Occipital lobe (tissue), 2 donors: ENCODE data around the gene TPCN1. TPM values are rescaled to one million over a fixed set of nuclear protein-coding genes. Genes with fewer than 3 reads are reported as not detected.

Experiments used
- DNase-seq: peaks from one replicate; lab custom pipeline; 2025; lab: John Stamatoyannopoulos, UW
- total RNA-seq: library from RNA; depleted of rRNA; stranded (reverse); fragments of >200 nt; gene quantifications from one replicate; pipeline ENCODE4 v1.2.3, GENCODE V29; 2014

Gene TPCN1
- total RNA-seq, 1 donor from 2014 or later: 4.7 TPM

DNA sequence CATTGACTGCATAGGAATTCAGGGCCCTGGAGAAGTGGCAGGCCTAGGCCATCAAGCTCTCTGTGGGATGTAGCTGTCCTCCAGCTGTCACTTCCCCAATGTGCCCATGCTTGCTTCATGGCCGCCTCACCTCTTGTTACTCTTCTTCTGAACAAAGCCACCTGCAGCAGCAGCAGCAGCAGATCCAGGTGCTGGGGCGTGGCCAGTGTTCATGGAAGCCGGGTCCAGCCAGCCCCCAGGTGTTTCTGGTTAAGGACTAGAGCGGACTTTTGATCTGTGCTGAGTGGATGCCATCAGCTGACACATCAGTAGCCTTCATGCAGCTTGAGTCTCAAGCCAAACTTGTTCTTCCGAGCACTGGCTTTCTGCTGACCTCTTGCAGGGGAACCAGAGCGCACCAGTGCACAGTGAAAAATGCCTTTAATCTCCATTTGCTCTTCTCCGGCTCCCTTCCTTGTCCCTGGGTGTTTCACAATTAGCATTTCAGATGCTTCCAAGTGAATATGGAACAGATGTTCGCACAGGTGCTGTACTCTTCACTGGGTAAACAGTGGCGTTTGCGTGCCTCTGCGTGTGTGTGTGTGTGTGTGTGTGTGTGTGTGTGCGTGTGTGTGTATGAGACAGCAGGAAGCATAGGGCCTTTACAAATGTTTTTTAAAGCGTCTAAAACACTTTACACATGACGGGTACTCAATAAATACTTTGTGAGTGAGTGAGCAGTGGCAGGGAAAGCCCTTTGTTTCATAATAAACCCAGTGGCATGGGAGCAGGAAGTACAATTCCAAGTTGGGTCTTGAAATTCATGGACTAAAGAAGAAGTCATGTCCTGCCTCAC lies 20.1 kb downstream of the TPCN1 start:
- DNase-seq: no peak

DNA sequence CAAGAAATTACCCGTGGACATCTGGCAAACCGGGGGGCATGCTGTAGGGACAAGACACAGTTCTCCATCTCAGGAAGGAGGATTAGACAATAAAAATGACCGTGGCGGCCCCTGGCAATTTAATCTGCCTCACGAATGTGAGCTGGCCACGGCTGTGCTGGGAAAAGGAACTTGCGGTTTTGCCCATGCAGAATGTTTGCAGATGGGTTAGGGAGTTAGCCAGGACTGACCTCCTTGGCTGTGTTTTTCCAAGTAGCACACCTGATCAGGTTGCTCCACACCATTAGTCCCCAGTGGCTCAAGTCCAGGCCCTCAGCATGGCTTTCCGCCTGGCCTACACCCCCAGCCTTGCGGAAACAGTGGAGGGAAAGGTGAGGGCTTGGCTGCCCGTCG lies 20.8 kb downstream of the TPCN1 start:
- DNase-seq: no peak

DNA sequence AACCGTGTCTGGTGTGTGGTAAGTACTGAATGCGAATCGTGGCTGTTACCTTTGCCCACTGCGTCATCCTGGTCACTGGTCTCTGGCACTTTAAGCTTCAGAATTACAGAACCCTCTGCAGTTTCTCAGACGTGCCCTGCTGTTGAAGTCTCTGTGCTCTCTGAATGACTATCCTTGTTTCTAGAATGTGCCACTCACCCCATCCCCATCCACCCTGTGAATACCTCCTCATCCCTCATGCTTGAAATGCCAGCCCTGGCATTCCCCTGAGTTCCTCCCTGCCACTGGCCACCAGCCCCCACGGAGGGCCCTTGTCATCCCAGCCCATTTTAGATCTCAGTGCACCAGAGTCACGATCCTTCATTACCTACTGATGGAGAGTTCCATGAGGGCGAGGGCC lies 21.3 kb downstream of the TPCN1 start:
- DNase-seq: no peak

DNA sequence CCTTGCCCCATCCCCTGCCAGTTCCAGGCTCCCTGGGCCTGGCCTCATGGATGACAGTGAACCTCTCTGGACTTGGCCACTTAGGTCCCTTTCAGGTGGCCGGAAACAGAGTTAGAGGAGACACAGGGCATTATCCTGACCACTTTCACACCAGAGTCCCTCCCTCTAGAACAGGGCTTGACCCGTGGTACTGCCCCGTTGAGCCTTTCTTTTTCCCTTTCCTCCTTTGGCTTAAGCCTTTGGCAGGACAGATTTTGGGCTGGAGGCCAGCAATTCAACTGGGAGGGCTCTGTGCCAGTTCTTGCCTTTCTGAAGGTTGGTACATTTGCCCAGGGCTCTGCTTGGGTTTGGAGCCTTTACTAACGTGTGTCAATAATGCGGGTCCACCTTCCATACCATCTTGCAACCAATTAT lies 22.8 kb downstream of the TPCN1 start:
- DNase-seq: peak; percentile 38

DNA sequence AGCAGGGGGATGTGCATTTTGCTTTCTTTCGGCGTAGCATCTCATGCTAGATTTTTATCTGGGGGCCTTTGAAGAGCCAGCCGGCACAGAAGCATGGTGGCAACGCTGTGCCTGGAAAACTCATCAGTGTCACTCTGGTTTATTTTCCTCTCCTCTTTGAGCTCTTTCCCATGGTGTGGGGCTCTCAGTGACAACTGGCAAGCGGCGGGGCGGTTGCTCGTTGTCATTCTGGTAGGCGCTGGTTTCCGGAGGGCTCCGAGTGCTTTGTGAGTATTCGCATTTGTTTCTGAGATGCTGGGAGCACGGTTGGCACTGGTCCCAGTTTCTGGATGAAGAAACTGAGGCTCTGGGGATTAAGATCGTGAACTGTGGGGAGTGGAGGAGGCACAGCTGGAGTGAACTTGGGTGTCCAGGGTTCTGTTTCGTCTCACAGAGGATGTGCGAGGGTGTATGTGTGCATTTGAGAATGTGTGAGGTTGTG lies 23.3 kb downstream of the TPCN1 start:
- no peak for DNase-seq

DNA sequence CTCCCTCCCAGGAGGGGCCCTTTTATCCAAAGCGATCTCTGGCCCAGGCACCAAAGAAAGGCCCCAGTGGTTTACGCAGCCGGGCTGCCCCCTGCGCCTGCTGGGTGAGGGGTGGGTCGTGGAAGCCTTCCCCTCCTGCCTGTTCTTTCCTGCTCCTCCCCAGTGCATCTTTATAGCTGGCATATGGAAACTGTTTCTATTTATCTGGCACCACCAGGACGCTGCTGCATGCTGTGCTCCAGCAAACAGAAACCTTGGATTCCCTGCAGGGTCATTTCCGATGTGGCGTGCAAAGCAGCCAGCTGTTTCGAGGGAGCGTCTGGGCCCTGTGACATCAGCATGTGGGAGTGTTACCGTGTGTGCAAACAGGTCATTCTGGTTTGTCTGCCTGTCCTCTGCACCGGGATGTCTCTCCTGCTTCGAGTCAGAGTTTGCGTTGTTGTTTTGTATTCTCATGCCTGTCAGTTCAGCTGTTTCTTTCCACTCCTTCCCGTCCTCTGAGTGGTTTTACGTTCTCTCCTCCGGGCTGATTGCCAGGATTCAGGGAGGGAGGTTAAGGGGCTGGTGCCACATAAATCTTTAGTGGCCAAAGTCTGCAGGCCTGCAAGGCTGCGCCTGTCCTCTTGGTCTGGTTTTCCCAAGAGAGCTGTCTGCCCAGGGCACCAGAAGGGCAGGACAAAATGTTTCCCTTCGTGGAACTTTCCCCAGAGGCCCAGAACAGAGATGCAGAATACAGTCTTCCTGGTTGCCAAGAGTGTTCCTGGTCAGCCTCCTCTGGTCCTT lies 24.6 kb downstream of the TPCN1 start:
- DNase-seq: peak; percentile 51

DNA sequence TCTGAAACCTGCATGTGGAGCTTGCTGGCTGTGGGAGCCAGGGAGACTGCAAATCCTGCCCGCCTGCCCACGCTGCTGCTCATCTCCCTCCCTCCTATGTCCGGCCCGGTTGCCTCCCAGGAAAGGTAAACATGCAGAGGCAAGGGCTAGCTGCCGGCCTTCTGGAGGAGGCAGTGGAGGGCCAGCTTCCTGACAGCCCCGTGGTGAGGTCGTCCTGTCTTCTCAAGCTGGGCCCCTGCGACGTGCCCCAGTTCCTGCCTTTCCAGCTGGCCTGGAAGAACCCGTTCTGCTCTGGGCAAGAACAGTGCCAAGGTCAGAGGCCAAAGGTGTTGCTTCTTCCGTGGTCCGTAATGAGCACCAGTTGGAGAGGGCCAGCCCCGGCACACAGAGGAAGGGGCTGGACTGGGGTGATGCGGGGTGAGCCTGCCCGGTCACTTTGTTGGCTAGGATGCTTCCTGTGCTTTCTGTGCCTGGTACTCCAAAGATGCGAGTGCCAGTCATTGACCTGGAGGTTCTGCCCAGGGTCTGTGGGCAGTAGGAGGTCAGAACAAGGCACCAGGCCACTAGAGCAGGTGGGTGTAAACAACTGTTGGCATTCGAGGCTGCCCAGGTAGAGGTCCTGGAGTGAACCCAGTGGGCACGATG lies 25.3 kb downstream of the TPCN1 start:
- DNase-seq: no peak

DNA sequence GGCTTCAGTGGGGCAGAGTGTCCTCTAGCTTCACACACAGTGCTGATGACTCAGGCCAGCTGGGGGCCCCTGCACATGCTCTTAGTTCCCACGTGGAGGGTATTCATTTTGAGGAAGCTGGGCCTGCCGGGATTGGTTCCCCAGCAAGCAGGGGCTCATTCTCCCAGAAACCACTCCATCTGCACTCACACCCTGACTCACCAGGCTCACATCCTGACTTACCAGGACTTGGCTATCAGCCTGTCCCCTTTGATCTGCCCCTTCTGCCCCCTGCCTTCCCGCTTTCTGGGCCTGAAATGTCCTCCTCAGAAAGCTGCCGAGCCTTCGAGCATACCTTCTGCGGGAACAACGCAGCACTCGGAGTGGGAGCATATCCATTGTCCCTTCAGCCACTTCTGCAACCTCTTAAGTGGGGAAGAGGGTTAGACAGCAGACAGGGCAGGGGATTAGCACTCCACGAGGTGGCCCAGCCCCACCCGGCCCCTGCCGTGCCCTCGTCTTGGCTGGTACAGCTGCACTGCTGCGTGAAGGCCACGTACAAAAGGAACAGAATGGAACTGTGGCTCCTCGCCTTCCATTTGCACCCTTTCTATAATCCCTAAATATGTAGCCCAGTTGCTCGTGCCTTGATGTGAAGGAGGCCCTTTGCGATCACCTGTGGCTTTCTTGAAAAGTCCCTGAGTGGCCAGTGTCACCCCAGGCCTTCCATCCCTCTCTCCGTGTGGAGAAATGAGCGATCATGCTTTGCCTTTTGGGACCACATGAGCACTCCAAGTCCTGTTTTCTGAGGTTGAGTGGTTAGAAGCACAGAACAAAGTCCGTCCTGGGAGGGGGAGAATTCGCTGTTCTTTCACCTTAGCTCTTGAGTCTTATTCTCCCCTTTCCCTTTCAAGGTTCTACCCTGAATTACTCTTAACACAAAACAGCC lies 26.1 kb downstream of the TPCN1 start:
- no peak for DNase-seq

DNA sequence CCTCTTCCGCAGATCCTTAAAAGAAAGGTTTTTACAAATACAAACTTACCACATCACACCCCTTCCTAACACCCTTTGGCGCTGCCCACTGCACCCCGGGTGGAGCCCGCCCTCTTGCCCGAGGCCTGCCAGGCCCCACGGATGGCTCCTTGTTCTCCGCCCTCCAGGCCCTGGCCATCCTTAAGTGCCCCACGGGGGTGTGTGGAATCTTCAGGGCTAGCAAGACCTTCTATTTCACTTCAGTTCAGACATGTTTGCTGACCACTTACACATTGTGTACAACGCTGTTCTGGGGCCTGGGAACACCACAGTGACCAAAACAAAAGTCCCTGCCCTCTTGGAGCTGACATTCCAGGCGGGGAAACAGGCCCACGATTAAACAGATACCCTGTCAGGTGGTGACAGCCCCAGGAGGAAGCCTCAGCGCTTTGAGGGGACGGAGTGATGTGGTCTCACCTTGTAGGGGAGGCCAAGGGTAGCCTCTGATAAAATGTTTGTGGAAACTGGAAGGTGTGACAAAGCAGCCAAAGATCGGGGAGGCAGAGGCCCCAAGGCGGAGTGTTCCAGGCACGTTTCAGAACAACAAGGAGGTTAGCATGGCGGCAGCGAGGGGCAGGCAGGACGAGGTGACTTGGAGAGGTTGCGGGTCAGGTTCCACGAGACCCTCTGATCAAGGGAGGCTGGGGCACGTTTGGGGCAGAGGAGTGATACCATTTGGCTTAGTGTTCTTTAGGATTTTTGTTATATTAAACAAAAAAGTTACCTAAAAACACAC lies 27.0 kb downstream of the TPCN1 start:
- DNase-seq: no peak

DNA sequence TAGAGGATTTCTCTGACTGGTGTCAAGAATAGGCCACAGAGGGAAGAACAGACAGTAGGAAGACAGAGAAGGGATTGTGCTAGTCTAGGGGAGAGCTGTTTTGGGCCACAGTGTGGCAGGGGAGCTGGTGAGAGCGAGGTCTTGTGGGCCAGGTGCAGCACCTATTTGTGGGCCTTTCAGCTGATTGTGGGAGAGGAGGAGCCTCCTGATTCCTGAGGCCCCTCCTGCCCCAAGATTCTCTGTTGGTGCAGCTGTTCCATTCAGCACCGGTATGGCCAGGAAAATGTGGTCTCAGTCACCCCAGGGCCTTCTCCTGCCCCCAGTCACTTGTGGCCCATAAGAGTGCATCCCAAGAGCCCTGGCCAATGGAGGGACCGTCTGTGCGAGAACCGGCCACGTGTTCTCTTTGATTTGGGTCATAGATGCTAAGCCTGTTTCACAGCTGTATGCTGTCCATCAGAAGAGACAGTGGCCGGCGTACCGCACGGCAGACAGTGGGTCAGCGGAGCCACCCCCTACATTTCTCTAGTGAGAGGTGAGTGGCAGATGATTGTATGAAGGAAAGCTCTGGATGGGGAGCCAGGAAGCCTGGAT lies 27.7 kb downstream of the TPCN1 start:
- DNase-seq: no peak

DNA sequence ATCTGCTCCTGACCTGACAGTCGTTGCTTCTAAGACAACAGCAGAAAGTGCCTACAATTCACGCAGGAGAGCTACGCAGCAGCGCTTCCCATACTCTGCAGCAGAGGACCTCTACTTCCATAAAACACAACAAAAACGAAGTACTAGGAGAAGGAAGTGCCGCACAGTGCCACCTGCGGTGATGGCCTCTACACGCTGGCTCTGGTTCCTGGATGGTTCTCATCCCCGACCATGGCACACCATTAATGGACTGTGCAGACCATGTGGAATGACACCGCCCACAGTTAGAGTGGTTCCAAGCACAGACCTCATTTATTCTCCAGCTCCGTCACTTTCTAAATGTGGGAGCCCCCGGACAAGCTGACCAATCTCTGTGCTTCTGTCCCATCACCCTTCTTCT lies 28.3 kb downstream of the TPCN1 start:
- DNase-seq: no peak

DNA sequence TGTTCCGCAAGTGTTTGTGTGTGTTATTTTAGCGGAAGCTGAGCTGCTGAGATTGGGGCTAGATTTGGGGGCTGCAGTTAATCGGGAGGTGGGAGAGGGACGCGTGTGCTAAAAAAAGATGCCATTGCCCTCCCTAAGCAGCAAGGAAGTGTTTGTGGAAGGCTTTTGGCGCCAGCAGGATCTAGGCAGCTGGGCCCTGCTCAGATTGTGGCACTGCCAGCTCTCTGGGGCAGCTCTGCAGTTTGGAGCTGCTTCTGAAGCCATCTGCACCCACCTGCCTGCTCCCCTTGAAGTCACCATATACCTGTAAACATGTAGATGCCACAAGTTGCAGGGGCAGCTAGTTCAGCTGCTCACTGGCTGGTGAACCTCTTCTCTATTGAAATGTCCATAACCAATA lies 28.8 kb downstream of the TPCN1 start:
- no peak for DNase-seq

DNA sequence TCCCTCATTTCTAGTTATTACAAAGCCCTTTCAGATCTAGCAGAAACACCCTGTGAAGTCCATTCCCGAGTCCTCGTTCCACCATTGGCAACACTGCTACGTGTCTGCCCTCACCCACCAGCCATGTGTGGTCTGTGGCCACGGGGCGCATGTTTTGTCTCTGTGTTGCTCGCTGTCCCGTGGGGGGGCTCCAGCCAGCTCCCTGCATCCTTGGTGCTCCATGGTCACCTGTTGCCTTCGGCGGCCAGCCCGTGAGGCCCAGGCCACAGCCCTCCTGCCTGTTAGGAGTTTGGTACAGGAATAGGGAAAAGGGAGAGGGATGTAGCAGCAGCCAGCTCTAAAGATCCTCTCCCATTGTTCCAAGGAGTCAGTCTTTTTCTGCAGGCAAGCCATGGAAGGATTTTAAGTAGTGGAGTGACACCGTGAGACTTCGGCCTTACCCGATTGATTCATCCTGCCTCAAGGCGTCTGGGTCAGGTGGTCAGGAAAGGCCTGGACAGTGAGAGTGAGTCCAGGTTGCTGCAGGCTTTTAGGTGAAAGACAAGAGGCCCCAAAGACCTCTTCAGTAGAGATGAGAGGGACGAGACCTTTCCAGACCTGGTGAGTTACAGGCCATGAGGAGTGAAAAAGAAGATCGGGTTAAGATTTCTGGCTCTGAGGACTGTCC lies 30.3 kb downstream of the TPCN1 start:
- DNase-seq: no peak

DNA sequence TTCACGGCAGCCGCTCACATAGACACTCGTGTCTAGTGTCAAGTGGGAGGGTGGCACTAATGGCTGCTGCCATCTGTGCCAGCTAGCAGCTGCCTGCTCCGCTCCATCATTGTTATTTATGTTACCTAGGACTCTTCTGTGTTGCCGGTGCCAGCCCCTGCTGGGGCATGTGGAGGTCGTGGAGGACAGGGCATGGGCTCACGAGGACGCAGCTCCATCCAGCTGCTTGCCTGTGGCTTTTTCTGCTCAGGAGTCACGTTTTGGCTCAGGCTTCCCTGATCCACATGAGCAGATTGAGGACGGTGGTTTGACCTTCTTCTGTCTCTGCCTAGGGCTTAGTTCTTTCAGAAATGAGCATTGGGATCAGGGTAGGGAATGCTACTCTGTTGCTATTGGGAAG lies 31.2 kb downstream of the TPCN1 start:
- DNase-seq: no peak

DNA sequence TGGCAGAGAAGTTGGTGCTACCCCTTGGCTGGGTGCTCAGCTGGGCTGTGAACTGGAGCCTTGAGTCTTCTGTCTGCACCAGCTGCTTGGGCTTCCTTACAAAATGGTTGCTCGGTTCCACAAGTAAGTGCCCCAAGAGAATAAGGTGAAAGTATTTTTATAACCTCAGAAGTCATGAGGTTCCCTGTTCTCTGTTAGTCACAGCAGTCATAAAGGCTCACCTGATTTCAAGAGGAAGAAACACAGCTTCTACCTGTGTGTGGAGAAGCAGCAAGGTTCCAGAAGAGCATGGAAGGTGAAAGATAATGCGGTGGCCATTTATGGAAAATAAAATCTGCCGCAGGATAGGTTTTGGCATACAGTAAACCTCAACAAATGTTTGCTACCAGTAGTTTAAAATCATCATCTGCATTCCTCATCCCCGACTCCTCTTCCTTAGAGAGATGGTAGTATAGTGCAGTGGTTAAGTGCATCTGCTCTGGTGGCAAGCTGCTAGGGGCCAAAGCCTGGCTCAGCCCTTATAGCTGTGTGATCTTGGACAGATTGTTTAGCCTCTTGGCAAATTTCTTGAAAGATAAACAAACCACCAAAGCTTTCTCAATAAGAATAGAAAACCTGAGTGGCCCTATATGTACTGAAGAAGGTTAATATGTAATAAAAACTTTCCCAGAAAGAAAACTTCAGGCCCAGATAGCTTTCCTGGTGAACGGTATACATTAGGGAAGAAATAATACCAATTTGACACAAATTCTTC lies 32.4 kb downstream of the TPCN1 start:
- no peak for DNase-seq

DNA sequence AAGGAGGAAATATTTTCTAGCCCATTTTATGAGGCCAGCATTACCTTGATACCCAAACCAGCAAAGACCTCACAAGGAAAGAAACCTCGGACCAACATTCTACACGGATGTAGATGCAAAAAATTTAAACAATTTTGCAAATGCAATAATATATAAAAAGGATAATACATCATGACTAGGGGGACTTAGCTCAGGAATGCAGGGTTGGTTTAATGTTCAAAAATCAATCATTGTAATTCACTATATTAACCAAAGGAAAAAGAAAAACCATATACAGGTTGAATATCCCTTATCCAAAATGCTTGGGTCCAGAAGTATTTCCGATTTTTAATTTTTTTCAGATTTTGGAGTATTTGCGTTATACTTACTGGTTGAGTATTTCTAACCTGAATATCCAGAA lies 33.0 kb downstream of the TPCN1 start:
- no peak for DNase-seq

DNA sequence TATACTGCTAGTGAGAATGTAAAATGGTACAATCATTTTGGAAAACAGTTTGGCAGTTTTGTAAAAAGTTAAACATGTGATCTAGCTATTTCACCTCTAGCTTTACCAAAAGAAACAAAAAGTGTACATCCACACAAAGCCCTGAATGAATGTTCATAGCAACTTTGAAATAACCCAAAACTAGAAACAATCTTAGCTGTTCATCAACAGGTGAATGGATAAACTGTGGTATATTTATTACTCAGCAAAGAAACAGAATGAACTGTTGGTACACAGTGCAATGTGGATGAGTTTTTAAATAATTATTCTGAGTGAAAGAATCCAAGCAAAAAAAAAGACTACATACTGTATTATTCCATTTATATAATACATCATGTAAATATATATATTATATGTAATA lies 36.3 kb downstream of the TPCN1 start:
- DNase-seq: no peak

DNA sequence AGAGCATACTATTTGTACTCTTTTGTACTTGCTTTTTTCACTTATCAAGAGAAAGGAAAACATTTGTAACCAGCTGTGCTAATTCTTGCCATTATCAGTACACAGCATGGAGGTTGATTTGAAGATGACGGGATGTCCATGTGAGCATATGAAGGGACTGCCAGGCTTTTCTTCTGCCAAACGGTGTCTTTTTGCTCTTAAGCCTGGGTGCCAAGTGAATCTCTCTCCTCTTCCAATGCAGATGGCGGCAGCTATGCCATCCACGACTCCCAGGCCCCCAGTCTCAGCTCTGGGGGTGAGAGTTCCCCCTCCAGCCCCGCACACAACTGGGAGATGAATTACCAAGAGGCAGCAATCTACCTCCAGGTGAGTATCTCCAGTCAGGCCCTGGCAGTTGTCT lies 38.9 kb downstream of the TPCN1 start:
- DNase-seq: no peak
